GM12801 (cell line): ENCODE results near the gene AHNAK.

Experiments
- CTCF ChIP-seq: IDR thresholded peaks from one replicate; pipeline ENCODE4 v1.5.1; 2011; ENCODE audit warnings: control low read depth; ENCODE audit not compliant: insufficient read length; ENCODE audit errors: extremely low read depth

The AHNAK gene

GRCh38 chr11:62499944-62500649, 46.5 kb downstream of the AHNAK start:
- TF ChIP-seq CTCF, result no peak

- no peak for TF ChIP-seq CTCF
Measured at GRCh38 chr11:62498492-62499286, 47.9 kb downstream of the AHNAK start.

GRCh38 chr11:62498031-62498430, 48.6 kb downstream of the AHNAK start:
- no peak for TF ChIP-seq CTCF

- TF ChIP-seq CTCF, result no peak
Measured at GRCh38 chr11:62497132-62497801, 49.3 kb downstream of the AHNAK start.

- no peak for TF ChIP-seq CTCF
Measured at GRCh38 chr11:62496676-62497075, 49.9 kb downstream of the AHNAK start.

- TF ChIP-seq CTCF, result no peak
Measured at GRCh38 chr11:62494246-62494645, 52.4 kb downstream of the AHNAK start.

- TF ChIP-seq CTCF, result no peak
Measured at GRCh38 chr11:62493801-62494200, 52.8 kb downstream of the AHNAK start.
